IMR-90 (cell line): ENCODE measurements around the gene SPATA13. TPM values are rescaled to one million over a fixed set of nuclear protein-coding genes. Genes with fewer than 3 reads are reported as not detected.

Source experiments
- ATAC-seq: fragments of 200-7000 bp; cut with Tn5 transposase; 2 replicates; pipeline ENCODE4 v1.9.1; 2020; ENCODE audit warnings: low read depth, mild to moderate bottlenecking, moderate library complexity
- BruUV-seq: library from RNA; stranded (reverse); fragments of 400-500 nt; replicated peaks from 2 replicates; lab custom pipeline; 2021; lab: Mats Ljungman, UMichigan
- CTCF ChIA-PET: fragments of 300-600 bp; formaldehyde crosslinking; extraction: SDS; loops from one replicate; lab custom pipeline; 2021; ENCODE audit warnings: antibody characterized with exemption; lab: Yijun Ruan, JAX
- POLR2A ChIA-PET: fragments of 300-600 bp; sonication (Branson Sonifier 250); formaldehyde crosslinking; loops from one replicate; lab custom pipeline; 2022; ENCODE audit warnings: antibody characterized with exemption; ENCODE audit not compliant: unreplicated experiment; lab: Charles Lee
- DNase-seq: peaks from one replicate; pipeline ENCODE4 v3.0.0; 2013
- H2AFZ ChIP-seq: replicated peaks from 2 replicates; pipeline ENCODE3; 2013; ENCODE audit warnings: low read length, mild to moderate bottlenecking; ENCODE audit not compliant: poor library complexity
- H2AK5ac ChIP-seq: 2 replicates; pipeline ENCODE4 v1.6.1; 2013; ENCODE audit warnings: low read depth, low read length, inconsistent platforms
- H2AK9ac ChIP-seq: replicated peaks from 2 replicates; pipeline ENCODE3; 2013; ENCODE audit warnings: mild to moderate bottlenecking, low read depth, low read length, moderate library complexity; ENCODE audit not compliant: poor library complexity
- H2BK120ac ChIP-seq: 2 replicates; pipeline ENCODE4 v1.6.1; 2013; ENCODE audit warnings: low read depth, low read length, inconsistent platforms
- H2BK15ac ChIP-seq: 3 replicates; pipeline ENCODE4 v1.6.1; 2013; ENCODE audit warnings: low read depth, low read length, inconsistent platforms
- H2BK20ac ChIP-seq: 2 replicates; pipeline ENCODE4 v1.6.1; 2013; ENCODE audit warnings: low read depth, mild to moderate bottlenecking, inconsistent platforms, low read length, moderate library complexity
- H2BK5ac ChIP-seq: 2 replicates; pipeline ENCODE4 v1.6.1; 2013; ENCODE audit warnings: mild to moderate bottlenecking, low read depth, low read length, inconsistent platforms; ENCODE audit not compliant: poor library complexity, severe bottlenecking
- H3K14ac ChIP-seq: replicated peaks from 2 replicates; pipeline ENCODE4 v1.6.1; 2013; ENCODE audit warnings: low read depth, low read length, inconsistent platforms
- H3K18ac ChIP-seq: 2 replicates; pipeline ENCODE4 v1.6.1; 2013; ENCODE audit warnings: low read depth, low read length, control low read depth
- H3K23ac ChIP-seq: 2 replicates; pipeline ENCODE4 v1.6.1; 2013; ENCODE audit warnings: low read depth, low read length, inconsistent platforms
- H3K27ac ChIP-seq: 2 replicates; pipeline ENCODE4 v1.5.1; 2013; ENCODE audit warnings: mild to moderate bottlenecking, control low read depth, low read length; ENCODE audit not compliant: insufficient read depth
- H3K27me3 ChIP-seq: 2 replicates; pipeline ENCODE4 v1.6.1; 2013; ENCODE audit warnings: low read length; ENCODE audit not compliant: control insufficient read depth, insufficient read depth
- H3K36me3 ChIP-seq: 2 replicates; pipeline ENCODE4 v1.6.1; 2013; ENCODE audit warnings: low read length, mixed read lengths; ENCODE audit not compliant: control insufficient read depth, insufficient read depth
- H3K4ac ChIP-seq: 2 replicates; pipeline ENCODE4 v1.6.1; 2013; ENCODE audit warnings: low read depth, low read length, inconsistent platforms
- H3K4me1 ChIP-seq: 2 replicates; pipeline ENCODE4 v1.6.1; 2013; ENCODE audit warnings: low read length, mixed read lengths; ENCODE audit not compliant: control insufficient read depth, insufficient read depth
- H3K4me2 ChIP-seq: 2 replicates; pipeline ENCODE4 v1.6.1; 2013; ENCODE audit warnings: low read depth, mild to moderate bottlenecking, control low read depth, low read length, moderate library complexity
- H3K4me3 ChIP-seq: 2 replicates; pipeline ENCODE4 v1.5.1; 2013; ENCODE audit warnings: low read depth, mild to moderate bottlenecking, control low read depth, low read length, moderate library complexity; ENCODE audit not compliant: insufficient read depth
- H3K56ac ChIP-seq: 2 replicates; pipeline ENCODE4 v1.6.1; 2013; ENCODE audit warnings: low read length, inconsistent platforms; ENCODE audit not compliant: insufficient read depth; ENCODE audit errors: extremely low read depth
- H3K79me1 ChIP-seq, 2 experiments: 2 replicates each; pipeline ENCODE4 v1.6.1; 2013; ENCODE audit warnings: low read length in 2 of 2, inconsistent platforms in 1 of 2, low read depth in 1 of 2
- H3K9ac ChIP-seq: 2 replicates; pipeline ENCODE4 v1.6.1; 2013; ENCODE audit warnings: low read depth, low read length, control low read depth
- H3K9me1 ChIP-seq: 2 replicates; pipeline ENCODE4 v1.6.1; 2013; ENCODE audit warnings: low read length, inconsistent platforms; ENCODE audit not compliant: insufficient read depth
- H3K9me3 ChIP-seq: 2 replicates; pipeline ENCODE4 v1.6.1; 2013; ENCODE audit warnings: low read length; ENCODE audit not compliant: control insufficient read depth, insufficient read depth
- H4K20me1 ChIP-seq: 2 replicates; pipeline ENCODE4 v1.6.1; 2013; ENCODE audit warnings: low read length, inconsistent platforms; ENCODE audit not compliant: insufficient read depth
- H4K5ac ChIP-seq: 2 replicates; pipeline ENCODE4 v1.6.1; 2013; ENCODE audit warnings: mild to moderate bottlenecking, low read depth, low read length, control low read depth
- H4K8ac ChIP-seq, 2 experiments: 2 replicates each; pipeline ENCODE4 v1.6.1; 2013; ENCODE audit warnings: low read depth in 2 of 2, low read length in 2 of 2, control low read depth in 1 of 2, inconsistent platforms in 1 of 2
- H4K91ac ChIP-seq: 2 replicates; pipeline ENCODE4 v1.6.1; 2013; ENCODE audit warnings: low read depth, low read length, inconsistent platforms; ENCODE audit not compliant: insufficient read depth
- MAFK ChIP-seq: IDR thresholded peaks from 2 replicates; pipeline ENCODE4 v1.6.1; 2012; ENCODE audit warnings: low read depth, low read length, improper control_type of control experiment
- WGBS, 2 experiments: methylation state at CpG; one replicate each; pipeline versions ENCODE4 v1.1.5 to v1.1.7; 2013; ENCODE audit warnings: missing lambda C conversion rate in 2 of 2; ENCODE audit not compliant: insufficient read length in 1 of 2; ENCODE audit errors: extremely low coverage in 2 of 2; 5-methylcytosine and 5-hydroxymethylcytosine counted together
- dilution Hi-C: fragments of 300-500 bp; cut with HindIII; formaldehyde crosslinking; loops from one replicate; pipeline ENCODE4 v1.14.3; 2018; ENCODE audit warnings: low sequenced_read_pairs; ENCODE audit not compliant: unreplicated experiment
- in situ Hi-C: fragments of 300-500 bp; cut with MboI; formaldehyde crosslinking; loops from 3 replicates; pipeline ENCODE4 v1.14.3; 2019; ENCODE audit warnings: low sequenced_read_pairs, inconsistent platforms, mixed read lengths
- intact Hi-C: fragments of 100-400 bp; cut with micrococcal nuclease; formaldehyde crosslinking; loops from 2 replicates; pipeline ENCODE4 v1.10.0; 2022
- polyA plus RNA-seq, 3 experiments: library from polyadenylated mRNA; depleted of rRNA; stranded (reverse); fragments of >200 nt; gene quantifications; 2 replicates each; pipeline ENCODE4 v1.2.3, GENCODE V29; 2012; ENCODE audit warnings: low replicate concordance in 1 of 3
- total RNA-seq: library from RNA; depleted of rRNA; stranded (reverse); fragments of >200 nt; gene quantifications from 2 replicates; pipeline ENCODE4 v1.2.3, GENCODE V29; 2012

Gene SPATA13
- total and polyA plus RNA-seq, 2 of the 4 experiments (the other 2 are of a cell fraction) = 10.5 to 12.5 TPM

DNA sequence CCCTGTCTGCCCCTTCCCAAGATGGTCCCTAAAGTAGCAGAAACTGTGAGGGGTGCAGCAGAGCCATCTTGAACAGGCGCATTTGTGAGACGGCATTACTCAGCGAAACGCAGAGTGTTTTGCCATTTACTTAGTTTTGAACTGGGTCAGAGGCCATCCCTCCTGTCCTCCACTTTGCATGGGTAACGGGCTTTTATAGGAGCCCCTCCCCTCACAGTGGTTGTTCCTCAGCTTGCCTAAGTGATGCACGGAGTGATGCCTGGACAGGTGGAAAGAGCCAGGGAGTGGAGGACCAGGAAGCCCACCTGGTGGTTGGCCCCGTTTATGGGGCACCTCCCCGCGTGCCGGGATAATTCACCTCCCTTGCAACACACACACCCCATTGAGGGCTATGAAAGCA is 80.8 kb downstream of the SPATA13 start:
- H4K91ac ChIP-seq = no peak overlapping the region
- no peaks in the 10 kb centered on the region for H3K27me3 ChIP-seq
- H3K36me3 ChIP-seq = no peaks in the 10 kb centered on the region
- CTCF ChIA-PET = no interaction called here
- POLR2A ChIA-PET = no interaction called here
- H3K4me1 ChIP-seq = no peaks in the 10 kb centered on the region; the same call in 1 of the 2 replicates
- no peak overlapping the region for H3K18ac ChIP-seq
- H2AK5ac ChIP-seq = no peak overlapping the region
- H2BK120ac ChIP-seq = no peak overlapping the region
- dilution Hi-C loops = no loop called here
- H3K9me1 ChIP-seq = peaks cover 9% of the 10 kb centered on the region
- H2AK9ac ChIP-seq = no peak overlapping the region
- no TSS peak for BruUV-seq
- no CpG with 5 or more reads among the region's 10 CpGs for WGBS, 2 experiments
- no peak for TF ChIP-seq MAFK
- H3K4me3 ChIP-seq = no peak overlapping the region
- no peak overlapping the region for H3K56ac ChIP-seq
- no peak overlapping the region for H2AFZ ChIP-seq
- H4K20me1 ChIP-seq = peaks cover 20% of the 10 kb centered on the region
- peaks cover 25 to 59% of the 10 kb centered on the region in 2 experiments for H3K79me1 ChIP-seq
- H3K4ac ChIP-seq = no peak overlapping the region
- H2BK15ac ChIP-seq = no peak overlapping the region
- H2BK20ac ChIP-seq = no peak overlapping the region
- intact Hi-C loops = no loop called here
- H4K5ac ChIP-seq = no peak overlapping the region
- no peak overlapping the region for H3K4me2 ChIP-seq
- in situ Hi-C loops = no loop called here
- no peak overlapping the region for H3K14ac ChIP-seq
- no peak overlapping the region for H3K27ac ChIP-seq
- H3K23ac ChIP-seq = no peak overlapping the region
- no peak overlapping the region for H3K9ac ChIP-seq
- H2BK5ac ChIP-seq = no peak overlapping the region
- ATAC-seq (no peak), DNase-seq (no peak)
- no peaks in the 10 kb centered on the region; the same call in 1 of the 2 replicates for H3K9me3 ChIP-seq
- no peak overlapping the region for H4K8ac ChIP-seq
